Measurements from ENCODE around the gene TMIGD3.

- TF ChIP-seq CTCF (conservative IDR thresholded peaks at IDR 0.05) (no peak), ZFX (IDR thresholded peaks at IDR 0.05) (no peak)
These were observed 37.7 kb downstream of the TMIGD3 start for GRCh38 chr1:111465754-111466153.
